C1 segment of cervical spinal cord (tissue), 14 donors: ENCODE measurements around the gene LDAF1.
"Not testable (repeated sequence)": the region's sequence is repeated elsewhere in the genome, so short reads cannot be mapped to it uniquely, and the experiment has no call there.

Experiments
- DNase-seq, 14 donors: peaks; one replicate each; lab custom pipeline; 2025; lab: John Stamatoyannopoulos, UW

The LDAF1 gene

DNA sequence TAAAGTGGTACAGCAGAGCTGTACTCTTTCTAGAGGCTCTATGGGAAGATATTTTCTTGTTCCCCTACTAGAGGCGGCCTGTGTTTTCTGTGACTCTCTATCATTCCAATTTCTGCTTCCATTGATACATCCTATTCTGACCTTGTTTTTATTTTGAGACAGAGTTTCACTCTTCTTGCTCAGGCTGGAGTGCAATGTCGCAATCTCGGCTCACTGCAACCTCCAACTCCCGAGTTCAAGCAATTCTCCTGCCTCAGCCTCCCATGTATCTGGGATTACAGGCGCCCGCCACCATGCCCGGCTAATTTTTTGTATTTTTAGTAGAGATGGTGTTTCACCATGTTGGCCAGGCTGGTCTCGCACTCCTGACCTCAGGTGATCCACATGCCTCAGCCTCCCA is 36.9 kb downstream of the LDAF1 start:
- DNase-seq, result not testable (repeated sequence)

DNA sequence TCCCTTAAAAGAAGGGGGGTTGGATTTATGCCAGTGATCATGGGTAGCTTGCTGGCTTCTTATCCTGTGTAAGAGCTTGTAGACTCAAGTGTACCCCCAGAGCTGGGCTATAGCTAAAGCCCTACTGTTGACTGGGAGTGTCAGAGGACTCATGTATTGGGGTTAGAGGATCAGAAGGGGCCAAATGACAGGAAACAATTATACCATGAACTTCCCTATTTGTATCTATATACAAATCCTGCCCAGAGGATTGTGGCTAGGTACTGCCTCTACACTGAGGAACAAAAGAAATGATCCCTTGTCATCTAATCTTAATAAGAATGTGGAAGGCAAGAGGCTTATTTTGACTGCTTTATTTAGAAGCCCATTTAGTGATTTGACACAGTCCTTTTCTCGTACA is 38.6 kb downstream of the LDAF1 start:
- no peak for DNase-seq

DNA sequence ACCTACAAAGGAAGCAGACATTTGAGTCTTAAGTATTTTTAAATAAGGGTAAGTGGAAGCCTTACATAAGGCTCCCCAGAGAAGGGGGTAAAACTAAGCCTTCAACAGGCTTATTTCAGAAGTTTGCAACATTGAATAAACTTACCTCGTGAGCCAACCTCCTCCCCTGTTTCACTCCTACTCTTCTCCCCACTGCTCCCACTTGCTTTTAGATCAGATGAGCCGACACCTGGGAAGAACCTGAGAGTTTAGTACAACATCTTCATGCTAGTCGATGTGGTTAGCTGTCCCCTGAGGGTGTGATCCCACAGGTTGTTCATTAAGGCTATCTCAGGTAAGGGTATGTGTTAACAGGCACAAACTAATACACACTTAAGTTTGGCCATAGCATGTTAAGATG is 39.1 kb downstream of the LDAF1 start:
- no peak for DNase-seq

DNA sequence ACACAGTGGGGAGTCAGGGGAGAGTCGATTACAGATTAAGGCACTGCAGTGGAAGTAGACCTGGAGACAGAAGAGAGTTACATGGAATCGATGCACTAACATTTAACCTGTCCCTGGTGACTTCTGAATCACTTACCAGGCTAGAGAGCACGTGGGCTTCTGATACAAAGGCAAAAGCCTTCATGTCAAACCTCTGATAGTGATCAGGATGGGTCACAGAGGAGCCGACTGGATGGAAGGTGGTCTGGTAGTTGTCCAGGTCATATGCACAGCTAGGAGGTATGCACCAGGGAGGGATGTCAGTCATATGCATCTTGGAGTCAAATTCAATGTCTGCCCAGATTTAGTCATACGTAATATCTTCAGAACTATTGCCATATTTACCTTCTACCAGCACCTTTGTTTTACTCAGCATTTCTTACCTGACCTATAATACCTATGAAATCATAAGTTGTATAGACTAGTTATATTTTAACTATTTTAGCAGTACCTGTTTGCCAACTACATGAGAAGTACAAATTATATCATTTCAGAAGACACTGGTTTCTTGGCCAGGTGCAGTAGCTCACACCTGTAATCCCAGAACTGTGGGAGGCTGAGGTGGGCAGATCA is 41.2 kb downstream of the LDAF1 start:
- no peak for DNase-seq

DNA sequence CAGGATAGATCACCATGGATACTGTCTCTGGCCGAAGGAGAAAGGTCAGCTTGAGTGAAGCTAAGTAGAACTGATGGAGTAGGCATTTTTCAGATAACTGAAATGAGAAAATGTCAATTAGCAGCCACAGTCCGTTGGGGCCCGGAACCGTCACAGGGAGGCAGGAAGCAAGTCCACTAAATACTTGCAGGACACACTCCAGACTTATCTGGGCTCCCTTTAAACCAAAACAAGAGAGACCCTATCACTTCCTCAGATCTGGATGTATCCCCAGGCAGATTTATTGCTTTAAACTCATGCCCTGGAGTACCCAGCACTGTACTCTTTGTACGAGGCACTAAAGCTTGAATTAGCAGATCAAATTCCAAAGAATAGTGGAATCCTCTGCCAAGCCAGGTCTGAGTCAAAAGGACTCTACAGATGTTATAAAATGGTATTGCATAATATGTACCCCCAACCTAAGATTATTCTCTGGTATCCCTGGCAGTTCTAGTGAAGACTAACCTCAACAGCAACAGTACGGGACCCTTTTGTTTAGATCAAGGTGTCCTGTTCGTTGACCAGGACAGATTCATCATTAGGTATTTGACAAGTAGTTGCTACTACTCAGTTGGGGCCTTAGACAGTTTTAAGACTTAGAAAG is 44.8 kb downstream of the LDAF1 start:
- DNase-seq, result no peak

DNA sequence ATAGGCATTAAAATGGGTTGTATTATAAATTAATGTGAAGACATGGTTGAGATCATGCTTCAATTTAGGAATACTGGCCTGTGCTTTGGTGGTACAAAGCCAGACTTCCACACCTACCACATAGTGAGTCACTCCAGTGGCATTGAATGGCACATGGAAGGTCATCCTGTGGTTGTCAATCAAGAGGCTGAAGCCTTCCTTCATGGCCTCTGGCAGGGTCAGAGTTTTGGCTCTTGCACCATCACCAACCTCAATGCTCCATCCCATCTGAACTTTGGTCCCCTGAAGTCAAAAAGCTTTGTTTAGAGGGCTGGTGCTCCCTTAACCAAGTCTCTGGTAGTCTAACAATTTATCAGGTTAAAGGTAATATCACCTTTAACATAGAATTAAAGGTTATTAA is 46.8 kb downstream of the LDAF1 start:
- no peak for DNase-seq

DNA sequence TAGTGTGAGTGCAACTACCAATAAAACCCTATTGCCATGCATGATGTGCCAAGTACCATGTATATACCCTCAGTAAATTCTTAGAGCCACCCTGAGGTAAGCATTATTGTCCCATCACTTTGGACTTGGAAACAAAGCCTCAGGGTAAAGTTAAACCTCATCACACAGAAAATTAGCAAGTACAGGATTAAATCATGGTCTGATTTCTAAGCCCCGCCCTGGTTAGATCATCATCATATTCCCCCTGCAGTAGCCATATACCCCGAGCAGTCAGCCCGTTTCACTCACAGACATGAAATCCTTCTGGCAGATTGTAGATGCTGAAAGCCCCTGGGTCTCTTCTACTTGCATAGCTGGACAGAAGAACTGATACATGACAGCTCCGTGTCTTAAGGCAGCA is 48.1 kb downstream of the LDAF1 start:
- no peak for DNase-seq

DNA sequence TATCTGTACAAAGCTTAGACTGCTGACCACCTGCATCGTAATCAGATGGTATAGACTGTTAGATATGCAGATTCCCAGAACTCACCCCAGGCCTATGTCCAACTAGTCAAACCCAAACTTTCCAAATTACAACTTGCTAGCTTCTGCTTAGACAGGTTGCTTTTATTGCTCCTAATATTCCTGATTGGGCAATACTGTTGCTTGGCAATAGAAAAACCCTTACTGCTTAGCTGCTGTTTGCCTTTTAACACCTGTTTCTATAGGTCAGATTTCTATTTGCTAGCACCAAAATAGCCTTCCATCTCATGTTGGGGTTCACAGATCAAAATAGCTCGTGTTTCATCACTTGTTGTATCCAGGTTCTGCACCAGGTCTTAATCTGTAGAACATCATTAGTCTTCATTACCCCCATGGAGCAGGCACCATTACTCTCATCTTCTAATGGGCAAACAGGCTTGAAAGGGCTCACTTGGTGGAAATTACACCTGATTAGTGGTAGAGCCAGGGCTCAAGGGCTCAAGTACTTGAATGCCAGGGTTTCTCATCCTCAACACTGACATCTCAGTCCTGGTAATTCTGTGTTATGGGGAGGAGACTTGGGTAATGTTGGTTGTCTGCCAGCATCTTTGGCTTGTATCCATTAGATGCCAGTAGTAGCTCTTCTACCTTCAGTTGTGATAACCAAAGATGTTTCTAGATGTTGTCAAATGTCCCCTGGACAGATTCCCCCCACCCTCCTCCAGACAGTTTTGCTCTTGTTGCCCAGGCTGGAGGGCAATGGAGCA is 50.2 kb downstream of the LDAF1 start:
- DNase-seq, result peak in 1 of 14 donors; percentile 9

DNA sequence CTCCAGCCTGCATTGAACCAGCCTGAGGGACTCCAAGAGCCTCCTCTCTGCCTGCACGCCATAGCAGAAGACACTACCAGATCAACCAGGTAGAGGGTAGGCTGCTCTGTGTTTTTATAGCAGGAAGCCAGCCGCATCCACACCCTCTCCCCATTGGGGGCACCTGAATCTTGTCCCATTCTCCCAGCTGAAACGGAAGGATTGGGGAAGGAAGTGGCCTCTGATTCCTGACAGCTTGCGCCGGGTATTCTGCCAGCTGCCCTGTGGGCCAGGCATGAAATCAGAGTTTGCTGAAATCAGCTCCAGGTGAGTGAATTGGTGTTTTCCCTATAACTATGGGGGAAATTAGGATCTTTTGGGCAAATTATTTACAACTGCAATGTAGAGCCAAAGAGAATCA is 53.0 kb downstream of the LDAF1 start, which contains the start of gene ZP2:
Gene ZP2 (minus strand): TSS at position 89 of the 400 bp plus-strand sequence. CDS start 27 bp downstream, at position 62.
- peak in 2 of 14 donors; percentile 24 to 87 for DNase-seq

DNA sequence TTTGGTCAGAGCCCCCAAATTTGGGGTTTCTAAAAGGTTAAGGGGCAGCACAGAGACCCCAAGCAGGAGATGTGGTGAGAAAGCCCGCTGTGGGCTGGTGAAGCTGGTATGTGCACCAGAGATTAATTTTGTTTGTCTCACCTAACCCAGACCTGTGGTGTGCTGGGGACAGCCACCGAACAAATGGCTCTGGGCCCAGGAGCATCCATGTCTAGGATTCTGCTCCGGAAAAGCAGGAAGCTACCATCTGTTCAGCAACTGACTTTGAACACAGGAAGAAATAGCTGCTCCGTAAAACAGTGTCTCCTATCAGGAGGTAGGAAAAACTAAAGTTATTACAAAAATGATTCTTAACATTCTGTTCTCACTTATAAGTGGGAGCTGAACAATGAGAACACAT is 55.6 kb downstream of the LDAF1 start:
- peak in 1 of 14 donors; percentile 84 for DNase-seq

DNA sequence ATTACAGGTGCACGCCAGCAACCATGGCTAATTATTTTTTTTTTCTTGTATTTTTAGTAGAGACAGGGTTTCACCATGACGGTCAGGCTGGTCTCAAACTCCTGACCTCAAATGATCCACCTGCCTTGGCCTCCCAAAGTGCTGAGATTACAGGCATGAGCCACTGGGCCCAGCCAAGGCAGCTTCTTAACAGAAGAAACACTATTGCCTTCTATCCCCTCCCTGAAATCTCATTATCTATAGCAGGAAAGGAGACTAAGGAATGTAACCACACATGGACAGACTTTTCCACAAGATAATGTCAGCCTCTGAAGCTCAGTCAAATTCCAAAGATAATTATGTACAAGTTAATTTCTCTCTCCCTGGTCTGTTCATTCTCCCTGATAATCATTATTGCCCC is 58.6 kb downstream of the LDAF1 start:
- no peak for DNase-seq

DNA sequence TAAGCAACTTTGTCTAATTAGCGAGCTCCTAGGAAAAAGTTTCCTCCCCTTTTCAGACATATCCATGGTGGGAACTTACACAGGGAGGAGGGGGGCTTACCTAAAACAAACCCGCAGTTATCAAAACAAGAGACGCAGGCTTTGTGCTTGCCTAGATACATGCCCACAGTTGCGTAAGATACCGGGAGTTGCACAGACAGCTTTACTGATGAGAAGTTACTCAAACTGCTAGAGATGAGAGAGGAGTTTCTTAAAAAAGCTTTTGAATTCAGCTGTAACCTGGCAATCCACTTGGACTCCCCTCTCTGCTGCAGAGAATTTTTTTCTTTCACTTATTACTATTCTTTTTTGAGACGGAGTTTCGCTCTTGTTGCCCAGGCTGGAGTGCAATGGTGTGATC is 59.7 kb downstream of the LDAF1 start:
- DNase-seq, result no peak

DNA sequence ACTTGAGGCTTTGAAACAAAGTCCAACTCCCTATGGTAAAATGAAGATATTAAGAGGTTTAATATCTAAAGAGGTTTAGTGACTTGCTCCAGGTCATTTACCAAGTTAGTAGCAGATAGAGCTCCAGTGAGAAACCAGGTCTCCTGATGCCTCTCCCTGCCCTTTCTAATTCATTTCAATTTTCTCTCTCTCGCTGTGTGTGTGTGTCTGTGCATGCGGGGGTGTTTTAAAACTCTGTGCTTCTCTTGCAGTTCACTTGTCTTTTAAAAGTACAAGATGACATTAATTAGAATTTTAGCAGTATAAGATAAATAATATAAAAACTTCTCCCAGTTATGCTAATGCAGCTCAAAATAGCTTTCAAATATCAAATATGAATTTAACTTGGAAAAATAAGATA is 61.1 kb downstream of the LDAF1 start:
- no peak for DNase-seq

DNA sequence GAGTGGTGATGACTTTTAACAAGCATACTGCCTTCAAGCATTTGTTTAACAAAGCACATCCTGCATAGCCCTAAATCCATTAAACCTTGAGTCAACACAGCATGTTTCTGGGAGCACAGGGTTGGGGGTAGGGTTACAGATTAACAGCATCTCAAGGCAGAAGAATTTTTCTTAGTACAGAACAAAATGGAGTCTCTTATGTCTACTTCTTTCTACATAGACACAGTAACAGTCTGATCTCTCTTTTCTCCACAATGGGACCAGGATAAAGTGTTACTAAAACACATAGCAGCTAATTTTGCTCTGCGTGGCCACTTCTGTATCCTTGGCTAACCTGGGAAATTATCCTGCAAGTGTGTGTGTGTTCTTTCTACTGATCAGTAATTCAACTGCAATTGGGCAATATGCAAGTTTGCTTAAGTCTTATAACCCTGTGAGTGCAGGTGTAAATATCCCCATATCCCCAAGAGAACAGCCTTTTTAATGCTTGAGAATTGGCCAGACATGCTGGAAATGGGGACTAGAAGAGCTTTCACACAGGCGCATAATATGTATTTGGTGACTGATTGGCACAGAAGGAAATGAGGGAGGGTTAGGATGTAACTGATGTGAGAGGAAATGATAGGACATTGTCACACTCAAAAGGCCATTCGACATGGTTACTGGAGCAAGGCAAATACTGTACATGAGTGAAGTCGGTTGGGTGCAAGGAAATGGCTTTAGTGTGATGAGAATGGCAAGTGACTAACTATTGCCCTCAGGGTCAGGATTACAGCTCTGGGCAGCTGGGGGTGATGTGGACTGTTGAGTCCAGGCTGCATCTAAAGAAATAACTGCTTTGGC is 64.2 kb downstream of the LDAF1 start:
- no peak for DNase-seq

DNA sequence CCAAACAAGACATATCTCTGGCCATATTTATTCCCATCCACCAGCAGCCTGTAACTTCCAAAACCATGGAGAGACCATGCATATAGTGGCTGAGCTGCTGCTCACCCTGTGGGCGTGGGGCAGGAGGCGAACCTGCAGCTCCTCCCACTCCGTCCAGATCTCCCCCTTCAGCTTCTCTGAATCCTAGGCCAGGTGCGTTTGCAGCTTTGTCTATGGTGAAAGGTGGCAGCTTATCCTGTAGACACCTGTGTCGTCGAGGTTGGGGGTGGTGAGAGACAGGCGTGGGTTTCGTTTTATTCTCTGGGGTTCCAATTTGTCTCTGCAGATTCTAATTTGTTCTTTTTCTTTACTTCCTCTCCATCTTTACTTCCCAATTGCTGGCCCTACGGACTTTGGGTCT is 65.3 kb downstream of the LDAF1 start:
- DNase-seq, result no peak

DNA sequence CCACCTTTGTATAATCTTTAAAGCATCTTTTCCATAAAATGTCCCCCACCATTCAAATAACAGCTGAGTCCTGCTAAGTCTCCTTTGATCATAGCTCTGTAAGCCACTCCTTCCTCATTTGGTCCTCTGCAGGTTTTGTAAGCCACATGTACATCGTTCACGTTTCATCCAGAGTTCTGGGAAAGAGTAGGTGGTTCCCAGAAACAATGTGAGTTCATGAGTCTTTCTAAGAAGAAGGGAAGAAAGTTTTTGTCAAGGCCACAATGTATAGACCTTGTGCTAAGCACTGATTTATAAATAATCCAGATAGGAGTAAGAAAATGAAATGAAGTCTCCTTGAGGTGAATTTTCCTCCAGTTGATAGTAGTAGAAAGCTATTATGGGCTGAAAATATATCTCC is 66.3 kb downstream of the LDAF1 start:
- no peak for DNase-seq

DNA sequence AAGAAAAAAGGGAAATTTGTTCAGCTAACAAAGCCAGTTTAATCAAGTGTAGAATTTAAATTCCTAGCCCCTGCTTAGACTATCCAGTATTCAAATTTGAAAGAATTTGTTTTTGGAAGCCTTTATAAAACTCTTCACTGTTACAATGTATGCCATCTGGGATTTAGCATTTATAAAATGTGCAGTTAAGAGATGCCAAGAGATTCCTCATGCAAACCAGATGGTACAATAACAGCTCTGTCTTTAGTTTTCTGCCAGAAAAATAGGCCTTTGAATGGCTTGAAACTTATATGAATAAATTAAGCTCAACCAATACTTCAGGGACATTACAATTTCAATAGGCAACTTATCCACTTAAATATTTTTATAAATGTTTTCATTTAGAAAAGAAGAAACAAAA is 68.3 kb downstream of the LDAF1 start:
- DNase-seq, result peak in 1 of 14 donors; percentile 86

DNA sequence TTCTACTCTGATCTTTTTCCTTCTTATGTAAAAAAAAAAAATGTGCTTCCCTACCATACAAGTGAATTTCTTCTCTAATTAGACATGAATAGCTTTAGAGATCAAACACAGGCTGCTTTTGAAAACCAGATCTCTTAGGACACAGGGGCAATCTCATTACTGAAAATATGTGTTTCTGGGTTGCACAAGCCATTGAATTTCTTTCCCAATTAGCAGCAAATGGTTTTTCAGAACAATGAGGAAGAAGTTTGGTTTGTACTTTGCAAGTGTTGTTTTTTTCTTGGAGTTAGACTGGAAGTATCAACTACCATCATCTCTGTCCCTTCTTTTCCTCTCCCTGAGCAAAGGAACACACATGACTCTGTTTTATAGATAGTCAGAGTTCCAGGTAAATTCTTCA is 69.4 kb downstream of the LDAF1 start:
- no peak for DNase-seq

DNA sequence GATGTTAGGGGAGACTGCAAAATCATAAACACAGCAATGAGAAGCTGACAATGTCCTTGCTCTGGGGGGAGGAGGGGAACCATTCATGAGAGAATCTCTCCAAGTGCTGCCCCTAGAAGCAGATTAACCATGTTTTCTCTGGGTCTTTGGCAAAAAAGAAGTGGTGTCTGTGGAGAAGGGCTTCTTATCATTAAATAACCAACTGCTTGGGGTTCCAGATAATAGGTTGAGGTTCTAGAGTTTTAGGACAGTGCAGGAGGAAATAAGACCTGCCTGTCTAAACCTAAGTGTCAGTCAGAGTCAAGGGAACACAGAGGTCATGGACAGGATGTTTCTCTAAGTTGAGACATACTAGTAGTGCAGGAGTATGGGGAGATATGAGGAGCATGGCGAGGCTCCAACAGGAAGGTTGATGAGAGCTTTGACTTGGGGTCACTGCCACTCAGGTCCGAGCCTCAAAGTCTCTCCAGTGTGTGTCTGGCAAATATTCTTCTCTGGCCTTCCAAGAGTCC is 69.9 kb downstream of the LDAF1 start:
- DNase-seq, result no peak
